HepG2 (cell line): Measurements from ENCODE around the gene ZNF687. TPM values are rescaled to one million over a fixed set of nuclear protein-coding genes. Genes with fewer than 3 reads are reported as not detected.

Experiments used
- ARNT ChIP-seq: fragments of 450-650 bp; IDR thresholded peaks from 2 replicates; pipeline ENCODE4 v1.6.1; 2017
- ATAD3A ChIP-seq: sonication (generic); formaldehyde crosslinking; IDR thresholded peaks from 2 replicates; pipeline ENCODE4 v1.4.0; 2020; ENCODE audit warnings: missing genetic modification reagents
- ERF ChIP-seq: IDR thresholded peaks from 2 replicates; pipeline ENCODE4 v1.6.1; 2018; ENCODE audit warnings: missing biosample characterization, missing genetic modification reagents
- FOXJ3 ChIP-seq: sonication (generic); formaldehyde crosslinking; IDR thresholded peaks from 2 replicates; pipeline ENCODE4 v1.4.0; 2020; ENCODE audit warnings: missing genetic modification reagents, mild to moderate bottlenecking, borderline replicate concordance
- HMGXB4 ChIP-seq, 2 experiments: sonication (generic) in 1 of 2; formaldehyde crosslinking in 1 of 2; IDR thresholded peaks; 2 replicates each; pipeline versions ENCODE4 v1.4.0 to v1.6.1; 2018 to 2020; ENCODE audit warnings: missing genetic modification reagents in 2 of 2, borderline replicate concordance in 1 of 2, low read depth in 1 of 2, mild to moderate bottlenecking in 1 of 2, missing biosample characterization in 1 of 2
- HNF1B ChIP-seq: sonication (generic); formaldehyde crosslinking; IDR thresholded peaks from 2 replicates; pipeline ENCODE4 v1.5.1; 2020; ENCODE audit warnings: mild to moderate bottlenecking, moderate library complexity, missing genetic modification reagents
- MAX ChIP-seq: IDR thresholded peaks from 2 replicates; pipeline ENCODE4 v1.6.1; 2012; ENCODE audit warnings: inconsistent platforms
- MBNL3 ChIP-seq: fragments of 250-450 bp; sonication (Bioruptor Pico); conservative IDR thresholded peaks from 2 replicates; pipeline ENCODE4 v1.8.0; 2022; ENCODE audit warnings: mild to moderate bottlenecking, inconsistent platforms
- SNAPC5 ChIP-seq: sonication (generic); formaldehyde crosslinking; IDR thresholded peaks from 2 replicates; pipeline ENCODE4 v1.8.1; 2023; ENCODE audit warnings: mild to moderate bottlenecking, missing genetic modification reagents, borderline replicate concordance
- ZC3H13 ChIP-seq: sonication (generic); formaldehyde crosslinking; IDR thresholded peaks from 2 replicates; pipeline ENCODE4 v1.8.1; 2023; ENCODE audit warnings: mild to moderate bottlenecking, missing genetic modification reagents, moderate library complexity
- ZFY ChIP-seq: sonication (generic); formaldehyde crosslinking; IDR thresholded peaks from 2 replicates; pipeline ENCODE4 v1.4.0; 2020; ENCODE audit warnings: missing genetic modification reagents
- ZMYM4 ChIP-seq: sonication (generic); formaldehyde crosslinking; IDR thresholded peaks from 2 replicates; pipeline ENCODE4 v1.8.1; 2023; ENCODE audit warnings: mild to moderate bottlenecking, missing genetic modification reagents
- ZNF430 ChIP-seq: sonication (generic); formaldehyde crosslinking; IDR thresholded peaks from 2 replicates; pipeline ENCODE4 v1.9.0; 2021; ENCODE audit warnings: mild to moderate bottlenecking, missing genetic modification reagents
- ZNF468 ChIP-seq: sonication (generic); formaldehyde crosslinking; IDR thresholded peaks from 2 replicates; pipeline ENCODE4 v1.8.0; 2022; ENCODE audit warnings: mild to moderate bottlenecking, moderate library complexity, missing genetic modification reagents
- ZNF512B ChIP-seq: sonication (generic); formaldehyde crosslinking; IDR thresholded peaks from 2 replicates; pipeline ENCODE4 v1.5.1; 2020; ENCODE audit warnings: missing genetic modification reagents, mild to moderate bottlenecking, borderline replicate concordance
- ZNF569 ChIP-seq: sonication (generic); formaldehyde crosslinking; IDR thresholded peaks from 2 replicates; pipeline ENCODE4 v1.5.0; 2020; ENCODE audit warnings: mild to moderate bottlenecking, missing genetic modification reagents, moderate library complexity, borderline replicate concordance
- ZNF598 ChIP-seq: sonication (generic); formaldehyde crosslinking; IDR thresholded peaks from 2 replicates; pipeline ENCODE4 v1.5.1; 2020; ENCODE audit warnings: mild to moderate bottlenecking, missing genetic modification reagents, borderline replicate concordance
- ZNF784 ChIP-seq: sonication (generic); formaldehyde crosslinking; IDR thresholded peaks from 2 replicates; pipeline ENCODE4 v1.5.1; 2020; ENCODE audit warnings: missing genetic modification reagents, mild to moderate bottlenecking, borderline replicate concordance
- polyA plus RNA-seq, 8 experiments: library from polyadenylated mRNA; depleted of rRNA in 3 of 8; stranded (reverse) in 7 of 8; unstranded in 1 of 8; fragments of >200 nt; fragmentation: Illumina TruSeq in 4 of 8; extraction: Trizol in 4 of 8; gene quantifications; 2 replicates each; pipeline versions ENCODE4 v1.2.1 to v1.2.3, GENCODE V29; 2011 to 2016; ENCODE audit warnings: low read depth in 4 of 8, missing spikeins in 1 of 8, mixed read lengths in 1 of 8; ENCODE audit not compliant: insufficient read depth in 1 of 8
- total RNA-seq, 5 experiments: library from RNA; depleted of rRNA; stranded (reverse); fragments of >200 nt; fragmentation: Illumina TruSeq; extraction: Trizol; gene quantifications; 2 replicates each; pipeline ENCODE4 v1.2.3, GENCODE V29; 2016; ENCODE audit warnings: low read depth in 1 of 5

The ZNF687 gene
- total and polyA plus RNA-seq, 2 of the 13 experiments (the other 11 are each of a cell fraction or from before 2014, with no cell fraction given): 14.1 to 16.5 TPM

GRCh38 chr1:151327223-151327902, 45.3 kb downstream of the ZNF687 start, which contains the start of gene PI4KB (continued):
- TF ChIP-seq ZNF512B (CRISPR knock-in tag): no peak
- no peak for TF ChIP-seq FOXJ3 (CRISPR knock-in tag)
- TF ChIP-seq ERF (CRISPR knock-in tag): no peak
- no peak for TF ChIP-seq ZC3H13 (CRISPR knock-in tag)
- no peak for TF ChIP-seq ATAD3A (CRISPR knock-in tag)
- no peak for TF ChIP-seq ZNF784 (CRISPR knock-in tag)
- no peak for TF ChIP-seq ZNF569 (CRISPR knock-in tag)
- peak; percentile 9; the same call in 1 of the 2 replicates for TF ChIP-seq HNF1B
- no peak for TF ChIP-seq ZNF468
- 0 out of 2 replicates have a peak, but pooled peaks have one; percentile 17 for TF ChIP-seq MAX
- peak; percentile 79 for TF ChIP-seq ZFY (CRISPR knock-in tag)
- no peak for TF ChIP-seq SNAPC5
- TF ChIP-seq HMGXB4 (CRISPR knock-in tag; IDR thresholded peaks at IDR 0.05; ENCODE audit: borderline replicate concordance in 1 of 2, low read depth in 1 of 2): 0 out of 4 replicates have a peak, but pooled peaks have one; percentile 29 to 49
- TF ChIP-seq MBNL3 (CRISPR knock-in tag): no peak
- TF ChIP-seq ZNF430 (CRISPR knock-in tag): peak; percentile 31; the same call in 1 of the 2 replicates
- no peak for TF ChIP-seq ZNF598 (CRISPR knock-in tag)
- no peak for TF ChIP-seq ARNT
- 0 out of 2 replicates have a peak, but pooled peaks have one; percentile 10 for TF ChIP-seq ZMYM4 (CRISPR knock-in tag)
